Lower leg skin (tissue), 3 donors: ENCODE measurements around the gene NBPF1.
"Not testable (repeated sequence)": the region's sequence is repeated elsewhere in the genome, so short reads cannot be mapped to it uniquely, and the experiment has no call there.

Source experiments
- CTCF ChIP-seq, 3 donors: fragments of 450-650 bp; IDR thresholded peaks; one replicate each; pipeline ENCODE4 v1.5.1; 2016; ENCODE audit warnings: antibody characterized with exemption in 3 of 3, mild to moderate bottlenecking in 3 of 3, moderate library complexity in 2 of 3
- POLR2A ChIP-seq, 2 donors: fragments of 450-650 bp; IDR thresholded peaks; one replicate each; pipeline ENCODE4 v1.6.1; 2016 to 2017; ENCODE audit warnings: antibody characterized with exemption in 2 of 2, mild to moderate bottlenecking in 1 of 2, moderate library complexity in 1 of 2

GRCh38 chr1:16547502-16548241, 65.7 kb downstream of the NBPF1 start:
- TF ChIP-seq CTCF, POLR2A (IDR thresholded peaks at IDR 0.05): not testable (repeated sequence)
